Mesenteric fat pad (tissue), 1 donor: ENCODE measurements around the gene TRIM27. TPM values are rescaled to one million over a fixed set of nuclear protein-coding genes. Genes with fewer than 3 reads are reported as not detected.
"Not testable (repeated sequence)": the region's sequence is repeated elsewhere in the genome, so short reads cannot be mapped to it uniquely, and the experiment has no call there.

Experiments used
- DNase-seq: peaks from one replicate; pipeline ENCODE4 v3.0.0-alpha.2; 2020; ENCODE audit warnings: low spot score
- total RNA-seq: library from RNA; stranded (reverse); fragmentation: NEBNext Ultra II Directional; extraction: Animal tissue kit (Norgen Biotek cat#: 25700); gene quantifications from one replicate; pipeline ENCODE4 v1.2.1, GENCODE V29; 2021
- donor health status: DM: yes; HTN: yes; CAD: no.

The TRIM27 gene
- total RNA-seq, 1 donor from 2014 or later = 39.6 TPM

- DNase-seq = not testable (repeated sequence)
Measured at GRCh38 chr6:28866205-28867085, 57.3 kb downstream of the TRIM27 start.

DNA sequence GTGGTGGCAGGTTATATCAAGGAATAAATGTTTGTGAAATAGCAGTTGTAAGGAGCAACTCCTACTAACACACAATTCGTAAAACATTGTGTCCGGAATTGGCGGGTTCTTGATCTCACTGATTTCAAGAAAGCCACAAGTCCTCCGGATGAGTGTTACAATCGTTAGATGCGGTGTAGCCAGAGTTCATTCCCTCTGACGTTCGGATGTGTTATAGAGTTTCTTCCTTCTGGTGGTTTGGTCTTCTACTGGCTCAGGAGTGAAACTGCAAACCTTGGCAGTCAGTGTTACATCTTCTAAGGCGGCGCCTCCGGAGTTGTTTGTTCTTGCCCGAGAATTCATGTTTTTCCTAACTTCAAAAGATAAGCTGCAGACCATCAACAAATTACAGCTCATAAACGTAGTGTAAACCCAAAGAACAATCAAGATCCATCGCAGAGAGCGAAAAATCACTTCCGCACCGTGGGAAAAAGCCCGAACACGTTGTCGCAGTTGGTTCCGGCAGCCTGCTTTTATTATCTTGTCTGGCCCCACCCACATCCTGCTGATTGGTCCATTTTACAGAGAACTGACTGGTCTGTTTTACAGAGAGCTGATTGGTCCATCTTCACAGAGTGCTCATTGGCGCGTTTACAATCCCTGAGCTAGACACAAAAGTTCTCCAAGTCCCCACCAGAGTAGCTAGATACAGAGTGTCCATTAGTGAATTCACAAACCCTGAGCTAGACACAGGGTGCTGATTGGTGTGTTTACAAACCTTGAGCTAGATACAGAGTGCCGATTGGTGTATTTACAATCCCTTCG lies 58.2 kb downstream of the TRIM27 start:
- no peak for DNase-seq

DNA sequence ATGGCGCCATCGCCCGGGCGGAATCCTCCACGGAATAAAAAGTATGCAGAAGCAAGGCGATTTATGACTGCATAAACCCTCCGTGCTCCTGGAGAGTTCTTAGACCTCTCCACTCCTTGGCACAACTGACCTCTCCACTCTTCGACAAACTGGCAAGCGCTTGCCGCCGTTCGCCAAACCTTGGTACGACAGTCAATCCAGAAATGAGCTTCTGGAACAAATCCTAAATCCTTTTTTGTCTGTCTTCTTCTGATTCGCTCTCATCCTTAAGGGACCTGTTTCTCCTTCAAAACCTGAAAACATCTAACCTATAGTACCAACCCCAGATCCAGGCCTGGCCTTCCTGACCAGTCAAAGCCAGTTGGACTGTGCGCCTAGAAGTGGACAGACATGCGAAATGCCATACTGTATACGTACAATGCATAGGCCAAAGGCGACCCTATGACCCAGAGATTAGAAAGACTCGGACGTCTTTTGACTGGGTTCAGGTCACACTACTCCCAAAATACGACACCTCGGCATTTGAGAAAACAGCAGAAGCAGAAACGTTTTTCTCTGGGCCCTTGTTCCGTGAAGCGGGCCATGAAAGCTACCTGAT lies 59.4 kb downstream of the TRIM27 start:
- DNase-seq = no peak

DNA sequence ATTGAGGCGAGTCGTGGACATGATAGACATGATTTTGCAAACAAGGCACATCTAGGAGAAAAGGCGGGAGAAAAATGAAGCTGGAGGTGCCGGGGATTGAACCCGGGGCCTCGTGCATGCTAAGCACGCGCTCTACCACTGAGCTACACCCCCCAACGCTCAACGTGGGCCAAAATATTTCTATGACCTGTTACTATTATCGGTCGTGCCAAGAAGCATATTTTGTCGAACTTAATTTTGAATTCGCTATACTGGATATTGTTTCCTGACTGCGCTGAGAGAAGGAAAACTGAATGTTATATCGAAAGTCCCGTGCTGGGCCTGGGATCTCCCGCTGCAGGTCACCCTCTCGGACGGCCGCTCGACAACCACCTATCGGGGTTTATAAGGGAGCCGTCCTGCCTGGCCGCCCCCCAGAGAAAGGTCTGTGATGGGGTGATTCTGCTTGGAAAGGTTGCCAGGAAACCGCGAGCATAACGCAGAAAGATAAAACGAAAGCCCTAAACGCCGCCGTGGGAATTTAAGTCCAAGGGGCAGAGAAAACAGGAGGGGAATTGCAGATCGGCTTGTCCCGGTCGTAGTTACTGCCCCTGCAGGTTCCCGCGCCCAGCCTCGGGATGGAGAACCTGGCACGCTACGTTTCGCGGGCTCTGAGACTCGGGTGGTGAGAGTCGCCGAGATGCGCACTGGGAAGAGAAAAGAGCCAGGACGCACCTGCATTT lies 60.0 kb downstream of the TRIM27 start:
- DNase-seq = no peak

DNA sequence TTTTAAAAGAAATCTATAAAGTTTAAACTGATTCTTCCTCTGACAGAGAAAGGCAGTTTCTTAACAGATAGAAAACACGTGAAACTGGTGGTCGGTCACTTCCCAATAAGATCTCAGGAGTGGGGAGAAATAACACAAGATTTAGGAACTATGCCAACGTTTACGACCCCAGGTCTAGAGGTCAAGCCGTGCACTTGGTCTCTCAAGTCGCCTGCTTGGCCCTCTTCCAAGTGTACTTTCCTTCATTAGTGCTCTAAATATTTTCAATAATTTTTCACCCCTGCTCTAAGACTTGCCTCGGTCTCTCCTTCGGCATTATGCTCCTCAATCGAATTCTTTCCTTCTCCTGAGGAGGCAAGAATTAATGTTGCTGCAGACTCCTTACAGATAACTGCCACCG lies 61.7 kb downstream of the TRIM27 start:
- no peak for DNase-seq

DNA sequence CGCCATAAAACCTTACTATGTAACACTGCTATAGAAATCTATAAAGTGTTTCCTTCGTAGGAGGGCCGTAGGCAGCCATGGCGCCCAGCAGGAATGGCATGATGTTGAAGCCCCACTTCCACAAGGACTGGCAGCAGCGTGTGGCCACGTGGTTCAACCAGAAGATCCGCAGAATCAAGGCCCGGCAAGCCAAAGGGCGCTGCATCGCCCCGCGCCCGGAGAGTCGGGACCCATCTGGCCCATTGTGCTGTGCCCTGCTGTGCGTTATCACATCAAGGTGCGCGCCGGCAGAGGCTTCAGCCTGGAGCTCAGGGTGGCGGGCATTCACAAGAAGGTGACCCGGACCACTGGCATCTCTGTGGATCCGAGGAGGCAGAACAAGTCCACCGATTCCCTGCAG lies 62.4 kb downstream of the TRIM27 start:
- DNase-seq = no peak

DNA sequence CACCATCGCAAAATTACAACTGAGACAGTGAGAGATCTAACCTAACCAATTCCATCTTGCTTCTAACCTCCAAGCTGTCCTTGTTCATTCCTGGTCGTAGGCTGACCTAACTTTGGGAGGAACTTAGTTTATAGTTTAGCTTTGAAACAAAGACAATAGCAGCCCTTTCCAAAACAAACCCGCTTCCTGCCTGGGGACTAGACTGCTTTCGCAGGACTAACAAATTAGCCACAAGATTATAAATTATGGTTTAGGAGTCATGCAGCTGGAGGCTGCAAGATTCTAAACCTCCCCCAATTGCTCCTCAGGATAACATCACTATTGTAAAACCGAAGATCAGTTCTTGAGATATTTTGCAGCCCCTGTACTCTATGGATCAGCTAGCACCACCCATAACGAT lies 63.2 kb downstream of the TRIM27 start:
- no peak for DNase-seq

GRCh38 chr6:28858963-28859362 lies 64.8 kb downstream of the TRIM27 start:
- DNase-seq = no peak

- DNase-seq = no peak
Measured at GRCh38 chr6:28856620-28857005, 67.2 kb downstream of the TRIM27 start.

DNA sequence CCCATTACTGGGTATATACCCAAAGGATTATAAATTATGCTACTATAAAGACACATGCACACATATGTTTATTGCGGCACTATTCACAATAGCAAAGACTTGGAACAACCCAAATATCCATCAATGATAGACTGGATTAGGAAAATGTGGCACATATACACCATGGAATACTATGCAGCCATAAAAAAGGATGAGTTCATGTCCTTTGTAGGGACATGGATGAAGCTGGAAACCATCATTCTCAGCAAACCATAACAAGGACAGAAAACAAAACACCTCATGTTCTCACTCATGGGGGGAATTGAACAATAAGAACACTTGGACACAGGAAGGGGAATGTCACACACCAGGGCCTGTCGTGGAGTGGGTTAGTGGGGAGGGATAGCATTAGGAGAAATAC lies 69.4 kb downstream of the TRIM27 start:
- not testable (repeated sequence) for DNase-seq

Other genes with a start within 250 kb of the TRIM27 start
- 0.64 TPM for gene ZNF311, start 81.3 kb upstream of the TRIM27 start, total RNA-seq
- gene OR2W1, start 121.2 kb upstream of the TRIM27 start, total RNA-seq = not detected
- gene OR2B3, start 163.3 kb upstream of the TRIM27 start, total RNA-seq = not detected
- not detected for gene OR2J1, start 175.5 kb upstream of the TRIM27 start, total RNA-seq
- gene OR2J3, start 184.1 kb upstream of the TRIM27 start, total RNA-seq = not detected
- not detected for gene OR2J2, start 246.9 kb upstream of the TRIM27 start, total RNA-seq